Measurements from ENCODE around the gene DPCD.

DNA sequence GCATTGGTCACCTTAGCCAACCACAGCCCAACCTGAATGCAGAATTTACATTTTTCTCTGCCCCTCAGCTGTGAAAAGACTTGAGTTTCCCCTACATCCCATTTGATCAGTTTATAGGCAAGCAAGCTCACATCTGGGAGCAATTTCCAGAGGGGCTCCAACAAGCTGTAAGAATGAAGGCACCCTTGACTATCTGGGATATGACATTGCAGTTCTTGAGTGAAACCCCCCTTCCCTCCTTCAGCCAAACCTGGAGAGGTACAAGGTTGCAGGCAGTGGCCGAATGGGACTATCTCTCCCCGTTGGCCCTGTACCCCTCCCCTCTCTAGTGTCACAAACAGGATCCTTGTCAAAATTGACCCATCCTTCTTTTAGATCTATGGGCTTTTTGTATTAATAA lies 30.6 kb upstream of the DPCD start:
- TF ChIP-seq, protein P1, sequence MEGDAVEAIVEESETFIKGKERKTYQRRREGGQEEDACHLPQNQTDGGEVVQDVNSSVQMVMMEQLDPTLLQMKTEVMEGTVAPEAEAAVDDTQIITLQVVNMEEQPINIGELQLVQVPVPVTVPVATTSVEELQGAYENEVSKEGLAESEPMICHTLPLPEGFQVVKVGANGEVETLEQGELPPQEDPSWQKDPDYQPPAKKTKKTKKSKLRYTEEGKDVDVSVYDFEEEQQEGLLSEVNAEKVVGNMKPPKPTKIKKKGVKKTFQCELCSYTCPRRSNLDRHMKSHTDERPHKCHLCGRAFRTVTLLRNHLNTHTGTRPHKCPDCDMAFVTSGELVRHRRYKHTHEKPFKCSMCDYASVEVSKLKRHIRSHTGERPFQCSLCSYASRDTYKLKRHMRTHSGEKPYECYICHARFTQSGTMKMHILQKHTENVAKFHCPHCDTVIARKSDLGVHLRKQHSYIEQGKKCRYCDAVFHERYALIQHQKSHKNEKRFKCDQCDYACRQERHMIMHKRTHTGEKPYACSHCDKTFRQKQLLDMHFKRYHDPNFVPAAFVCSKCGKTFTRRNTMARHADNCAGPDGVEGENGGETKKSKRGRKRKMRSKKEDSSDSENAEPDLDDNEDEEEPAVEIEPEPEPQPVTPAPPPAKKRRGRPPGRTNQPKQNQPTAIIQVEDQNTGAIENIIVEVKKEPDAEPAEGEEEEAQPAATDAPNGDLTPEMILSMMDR (IDR thresholded peaks at IDR 0.05) = no peak
- no peak for TF ChIP-seq POLR2A (IDR thresholded peaks at IDR 0.05)
- no peak for TF ChIP-seq EP300 (IDR thresholded peaks at IDR 0.05)

Measured in ovary (tissue), 3 donors.